OCI-LY3 (cell line): Measurements from ENCODE around the gene CELF5.

Source experiments
- EZH2phosphoT487 ChIP-seq: fragments of 200-600 bp; shearing (Covaris generic); IDR thresholded peaks from 2 replicates; pipeline ENCODE4 v1.6.1; 2018; ENCODE audit warnings: antibody characterized with exemption, mixed run types, low read depth
- TF ChIP-seq, protein P1 (sequence below): fragments of 200-600, 300-600 bp; sonication (generic); IDR thresholded peaks from 2 replicates; pipeline ENCODE4 v1.5.1; 2014; ENCODE audit warnings: antibody characterized with exemption, low read length, low read depth

DNA sequence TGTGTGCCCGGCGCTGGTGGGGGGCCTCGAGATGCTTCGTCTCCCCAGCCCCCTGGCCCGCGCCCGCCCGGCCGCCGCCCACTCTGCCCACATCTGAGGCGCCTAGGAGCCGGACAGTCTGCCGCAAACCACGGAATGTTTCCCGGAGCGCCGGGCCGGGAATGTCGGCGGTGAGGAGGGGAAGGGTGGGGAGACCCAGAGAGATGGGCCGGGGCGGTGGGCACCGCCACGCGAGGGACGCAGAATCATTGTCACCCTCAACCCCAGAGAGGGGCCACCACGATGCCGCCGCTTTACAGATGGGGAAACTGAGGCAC, 95.9 kb downstream of the CELF5 start:
- TF ChIP-seq, protein P1, sequence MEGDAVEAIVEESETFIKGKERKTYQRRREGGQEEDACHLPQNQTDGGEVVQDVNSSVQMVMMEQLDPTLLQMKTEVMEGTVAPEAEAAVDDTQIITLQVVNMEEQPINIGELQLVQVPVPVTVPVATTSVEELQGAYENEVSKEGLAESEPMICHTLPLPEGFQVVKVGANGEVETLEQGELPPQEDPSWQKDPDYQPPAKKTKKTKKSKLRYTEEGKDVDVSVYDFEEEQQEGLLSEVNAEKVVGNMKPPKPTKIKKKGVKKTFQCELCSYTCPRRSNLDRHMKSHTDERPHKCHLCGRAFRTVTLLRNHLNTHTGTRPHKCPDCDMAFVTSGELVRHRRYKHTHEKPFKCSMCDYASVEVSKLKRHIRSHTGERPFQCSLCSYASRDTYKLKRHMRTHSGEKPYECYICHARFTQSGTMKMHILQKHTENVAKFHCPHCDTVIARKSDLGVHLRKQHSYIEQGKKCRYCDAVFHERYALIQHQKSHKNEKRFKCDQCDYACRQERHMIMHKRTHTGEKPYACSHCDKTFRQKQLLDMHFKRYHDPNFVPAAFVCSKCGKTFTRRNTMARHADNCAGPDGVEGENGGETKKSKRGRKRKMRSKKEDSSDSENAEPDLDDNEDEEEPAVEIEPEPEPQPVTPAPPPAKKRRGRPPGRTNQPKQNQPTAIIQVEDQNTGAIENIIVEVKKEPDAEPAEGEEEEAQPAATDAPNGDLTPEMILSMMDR, result no peak
- TF ChIP-seq EZH2phosphoT487, result no peak
